Esophagus muscularis mucosa (tissue), 4 donors: ENCODE measurements around the gene MICU1. TPM values are rescaled to one million over a fixed set of nuclear protein-coding genes. Genes with fewer than 3 reads are reported as not detected.

Experiments used
- DNase-seq: peaks from one replicate; pipeline ENCODE4 v3.0.0-alpha.2; 2017; ENCODE audit errors: extremely low spot score
- H3K27ac ChIP-seq, 4 donors: fragments of 200-600 bp; sonication (generic); replicated peaks in 1 of 4; 1 replicate in 3 of 4; 2 replicates in 1 of 4; pipeline ENCODE4 v1.5.1; 2016 to 2019; ENCODE audit warnings: mild to moderate bottlenecking in 1 of 4
- H3K27me3 ChIP-seq, 4 donors: fragments of 200-600 bp; sonication (generic); one replicate each; pipeline versions ENCODE4 v1.5.1 to v1.6.0; 2016 to 2019
- H3K36me3 ChIP-seq, 4 donors: fragments of 200-600 bp; sonication (generic); one replicate each; pipeline ENCODE4 v1.5.1; 2016 to 2019
- H3K4me1 ChIP-seq, 4 donors: fragments of 200-600 bp; sonication (generic); one replicate each; pipeline ENCODE4 v1.5.1; 2016 to 2019
- H3K4me3 ChIP-seq, 4 donors: fragments of 200-600 bp; sonication (generic); 1 replicate in 2 of 4; 2 replicates in 2 of 4; pipeline ENCODE4 v1.5.1; 2016 to 2019; ENCODE audit warnings: mild to moderate bottlenecking in 4 of 4, moderate library complexity in 1 of 4
- H3K9me3 ChIP-seq, 4 donors: fragments of 200-600 bp; sonication (generic); 1 replicate in 3 of 4; 2 replicates in 1 of 4; pipeline ENCODE4 v1.5.1; 2016 to 2019
- CTCF ChIP-seq, 3 experiments: fragments of 200-600 bp in 2 of 3; fragments of 450-650 bp in 1 of 3; sonication (generic) in 2 of 3; IDR thresholded peaks; one replicate each; pipeline ENCODE4 v1.5.1; 2017 to 2019; ENCODE audit warnings: antibody characterized with exemption in 3 of 3, mild to moderate bottlenecking in 2 of 3, moderate library complexity in 1 of 3
- EP300 ChIP-seq: sonication (generic); formaldehyde crosslinking; IDR thresholded peaks from one replicate; pipeline ENCODE4 v1.6.1; 2017; ENCODE audit warnings: antibody characterized with exemption
- POLR2A ChIP-seq: fragments of 450-650 bp; IDR thresholded peaks from one replicate; pipeline ENCODE4 v1.6.1; 2017; ENCODE audit warnings: antibody characterized with exemption, moderate library complexity, mild to moderate bottlenecking, low read depth
- POLR2AphosphoS5 ChIP-seq, 2 donors: sonication (generic); formaldehyde crosslinking; IDR thresholded peaks; one replicate each; pipeline ENCODE4 v1.6.1; 2017; ENCODE audit warnings: antibody characterized with exemption in 2 of 2
- WGBS: methylation state at CpG from one replicate; pipeline ENCODE4 v1.1.5; 2018; 5-methylcytosine and 5-hydroxymethylcytosine counted together
- intact Hi-C: fragments of 100-400 bp; cut with DNase I; formaldehyde crosslinking; loops from one replicate; pipeline ENCODE4 v1.15.1; 2023
- total RNA-seq, 4 donors: library from RNA; depleted of rRNA; stranded (reverse); fragments of >200 nt; gene quantifications; one replicate each; pipeline versions ENCODE4 v1.1.0 to v1.2.1, GENCODE V29; 2016

The MICU1 gene
- total RNA-seq, 4 donors from 2014 or later, result 31.6 to 39.7 (median 35.0) TPM

- WGBS, result 67% methylated on average over 4 of the region's 4 CpGs
- no peak for DNase-seq
- TF ChIP-seq EP300 (no peak), CTCF (IDR thresholded peaks at IDR 0.05) (no peak), POLR2A (no peak)
These were observed 26.8 kb downstream of the MICU1 start for GRCh38 chr10:72598769-72599701.

GRCh38 chr10:72597897-72598296 lies 28.0 kb downstream of the MICU1 start:
- H3K27ac ChIP-seq, result no peak overlapping the region
- H3K4me1 ChIP-seq, result no peaks in the 10 kb centered on the region
- H3K36me3 ChIP-seq, result no peaks in the 10 kb centered on the region
- no peaks in the 10 kb centered on the region for H3K9me3 ChIP-seq
- TF ChIP-seq EP300 (no peak), POLR2A (no peak), POLR2AphosphoS5 (IDR thresholded peaks at IDR 0.05) (no peak), CTCF (IDR thresholded peaks at IDR 0.05) (no peak)
- H3K4me3 ChIP-seq, result no peak overlapping the region
- 95% methylated on average over 1 of the region's 1 CpG for WGBS
- intact Hi-C loops, result no loop called here
- no peaks in the 10 kb centered on the region for H3K27me3 ChIP-seq
- no peak for DNase-seq

More at GRCh38 chr10:72598769-72599701, 26.8 kb downstream of the MICU1 start:
- Histone ChIP-seq H3K27me3 (no peaks in the 10 kb centered on the region), H3K9me3 (no peaks in the 10 kb centered on the region), H3K36me3 (no peaks in the 10 kb centered on the region), H3K4me1 (no peaks in the 10 kb centered on the region), H3K4me3 (no peak overlapping the region), H3K27ac (no peak overlapping the region)
- intact Hi-C loops, result no loop called here

- TF ChIP-seq POLR2AphosphoS5 (IDR thresholded peaks at IDR 0.05), result no peak
- no peak for TF ChIP-seq CTCF (IDR thresholded peaks at IDR 0.05)
- no peak for TF ChIP-seq POLR2A
- TF ChIP-seq EP300, result no peak
- intact Hi-C loops, result no loop called here
- DNase-seq, result no peak
- Histone ChIP-seq H3K36me3 (no peaks in the 10 kb centered on the region), H3K4me1 (no peaks in the 10 kb centered on the region), H3K27me3 (no peaks in the 10 kb centered on the region), H3K27ac (no peak overlapping the region), H3K4me3 (no peak overlapping the region), H3K9me3 (no peaks in the 10 kb centered on the region)
- 100% methylated on average over 1 of the region's 1 CpG for WGBS
These were observed 30.4 kb downstream of the MICU1 start for GRCh38 chr10:72595436-72595835.

GRCh38 chr10:72593963-72594362 lies 31.9 kb downstream of the MICU1 start:
- H3K4me1 ChIP-seq, result no peaks in the 10 kb centered on the region
- no peak overlapping the region for H3K27ac ChIP-seq
- 63% methylated on average over 1 of the region's 1 CpG for WGBS
- intact Hi-C loops, result no loop called here
- TF ChIP-seq POLR2AphosphoS5 (IDR thresholded peaks at IDR 0.05) (no peak), CTCF (IDR thresholded peaks at IDR 0.05) (no peak), POLR2A (no peak), EP300 (no peak)
- no peak for DNase-seq
- H3K4me3 ChIP-seq, result no peak overlapping the region
- H3K27me3 ChIP-seq, result no peaks in the 10 kb centered on the region
- H3K36me3 ChIP-seq, result no peaks in the 10 kb centered on the region
- H3K9me3 ChIP-seq, result no peaks in the 10 kb centered on the region
